Adipose tissue (tissue), 3 donors: ENCODE data around the gene SH2D2A. TPM values are rescaled to one million over a fixed set of nuclear protein-coding genes. Genes with fewer than 3 reads are reported as not detected.
"Not testable (repeated sequence)": the region's sequence is repeated elsewhere in the genome, so short reads cannot be mapped to it uniquely, and the experiment has no call there.

Experiments used
- H3K27ac ChIP-seq: one replicate; pipeline ENCODE4 v1.5.1; 2013; ENCODE audit warnings: low read depth, low read length
- WGBS, 3 donors: extraction: QIAGEN DNeasy Blood & Tissue Kit; methylation state at CpG; one replicate each; pipeline ENCODE4 v1.1.7; 2013; 5-methylcytosine and 5-hydroxymethylcytosine counted together
- polyA plus RNA-seq, 3 donors: library from polyadenylated mRNA; stranded (reverse); fragments of 200-250 nt; gene quantifications; one replicate each; pipeline ENCODE4 v1.2.3, GENCODE V29; 2013
- donor health status: healthy with polysubstance abuse.
- donor health status: Bipolar disorder and iron deficiency.
- donor health status: healthy.

The SH2D2A gene
- polyA plus RNA-seq, 3 donors, result 0.75 to 6.1 (median 3.0) TPM

- H3K27ac ChIP-seq, result no peak overlapping the region
- 86 to 96% (median 86%) methylated on average over 4 of the region's 4 CpGs for WGBS, 3 donors
Observed at GRCh38 chr1:156789621-156790318, 26.9 kb downstream of the SH2D2A start.

GRCh38 chr1:156788136-156788535, 28.5 kb downstream of the SH2D2A start:
- no peak overlapping the region for H3K27ac ChIP-seq
- WGBS, 3 donors, result 89 to 97% (median 91%) methylated on average over 2 of the region's 2 CpGs

GRCh38 chr1:156786640-156787039, 30.0 kb downstream of the SH2D2A start:
- 61 to 84% (median 73%) methylated on average over 10 of the region's 10 CpGs for WGBS, 3 donors
- H3K27ac ChIP-seq, result no peak overlapping the region

GRCh38 chr1:156785458-156785857, 31.2 kb downstream of the SH2D2A start:
- 58 to 84% (median 75%) methylated on average over 6 of the region's 6 CpGs for WGBS, 3 donors
- no peak overlapping the region for H3K27ac ChIP-seq

GRCh38 chr1:156781585-156782186, 35.0 kb downstream of the SH2D2A start:
- no peak overlapping the region for H3K27ac ChIP-seq

- H3K27ac ChIP-seq, result no peak overlapping the region
- WGBS, 3 donors, result 40 to 65% (median 60%) methylated on average over 1 of the region's 1 CpG
Observed at GRCh38 chr1:156777573-156777972, 39.1 kb downstream of the SH2D2A start.

GRCh38 chr1:156776942-156777341, 39.7 kb downstream of the SH2D2A start:
- 68 to 73% (median 70%) methylated on average over 4 of the region's 4 CpGs for whole genome bisulfite sequencing, 3 donors
- no peak overlapping the region for H3K27ac ChIP-seq

GRCh38 chr1:156775799-156776198, 40.8 kb downstream of the SH2D2A start:
- WGBS, 3 donors, result 86 to 90% (median 86%) methylated on average over 5 of the region's 5 CpGs
- no peak overlapping the region for H3K27ac ChIP-seq

- 88 to 94% (median 90%) methylated on average over 3 of the region's 3 CpGs for WGBS, 3 donors
- H3K27ac ChIP-seq, result no peak overlapping the region
Observed at GRCh38 chr1:156773607-156774006, 43.0 kb downstream of the SH2D2A start.

GRCh38 chr1:156772728-156773497, 43.7 kb downstream of the SH2D2A start:
- 42 to 53% (median 44%) methylated on average over 9 of the region's 9 CpGs for WGBS, 3 donors
- no peak overlapping the region for H3K27ac ChIP-seq

GRCh38 chr1:156772222-156772621, 44.4 kb downstream of the SH2D2A start:
- no peak overlapping the region for H3K27ac ChIP-seq
- 83 to 94% (median 89%) methylated on average over 3 of the region's 3 CpGs for WGBS, 3 donors

GRCh38 chr1:156768610-156769295, 47.9 kb downstream of the SH2D2A start:
- H3K27ac ChIP-seq, result no peak overlapping the region
- WGBS, 3 donors, result 14 to 31% (median 30%) methylated on average over 8 of the region's 8 CpGs

- WGBS, 3 donors, result 0 to 1% (median 0%) methylated on average over 31 of the region's 31 CpGs
- no peak overlapping the region for H3K27ac ChIP-seq
Observed at GRCh38 chr1:156767879-156768604, 48.6 kb downstream of the SH2D2A start.

GRCh38 chr1:156767101-156767878, 49.4 kb downstream of the SH2D2A start, which contains the start of gene PRCC:
Gene PRCC, plus strand, starts transcription at chr1:156767535. Its CDS starts 237 bp downstream, at chr1:156767772.
- peak within 1 kb of the TSS; percentile 45 for H3K27ac ChIP-seq
- WGBS, 3 donors, result 0% methylated on average over 49 to 50 of the region's 50 CpGs

- no peak overlapping the region for H3K27ac ChIP-seq
- 7 to 9% (median 9%) methylated on average over 14 of the region's 14 CpGs for WGBS, 3 donors
Observed at GRCh38 chr1:156766298-156767100, 50.1 kb downstream of the SH2D2A start.

- WGBS, 3 donors, result 67 to 85% (median 74%) methylated on average over 5 of the region's 5 CpGs
- H3K27ac ChIP-seq, result no peak overlapping the region
Observed at GRCh38 chr1:156765666-156766065, 51.0 kb downstream of the SH2D2A start.

- not testable (repeated sequence) for H3K27ac ChIP-seq
- 93 to 98% (median 94%) methylated on average over 13 to 15 of the region's 15 CpGs for WGBS, 3 donors
Observed at GRCh38 chr1:156765136-156765535, 51.5 kb downstream of the SH2D2A start.
